COLO829 (cell line): ENCODE measurements around the gene AKAP6.

ENCODE experiments used
- DNase-seq: peaks from one replicate; pipeline ENCODE4 v3.0.0; 2012; ENCODE audit warnings: low spot score

The AKAP6 gene

DNA sequence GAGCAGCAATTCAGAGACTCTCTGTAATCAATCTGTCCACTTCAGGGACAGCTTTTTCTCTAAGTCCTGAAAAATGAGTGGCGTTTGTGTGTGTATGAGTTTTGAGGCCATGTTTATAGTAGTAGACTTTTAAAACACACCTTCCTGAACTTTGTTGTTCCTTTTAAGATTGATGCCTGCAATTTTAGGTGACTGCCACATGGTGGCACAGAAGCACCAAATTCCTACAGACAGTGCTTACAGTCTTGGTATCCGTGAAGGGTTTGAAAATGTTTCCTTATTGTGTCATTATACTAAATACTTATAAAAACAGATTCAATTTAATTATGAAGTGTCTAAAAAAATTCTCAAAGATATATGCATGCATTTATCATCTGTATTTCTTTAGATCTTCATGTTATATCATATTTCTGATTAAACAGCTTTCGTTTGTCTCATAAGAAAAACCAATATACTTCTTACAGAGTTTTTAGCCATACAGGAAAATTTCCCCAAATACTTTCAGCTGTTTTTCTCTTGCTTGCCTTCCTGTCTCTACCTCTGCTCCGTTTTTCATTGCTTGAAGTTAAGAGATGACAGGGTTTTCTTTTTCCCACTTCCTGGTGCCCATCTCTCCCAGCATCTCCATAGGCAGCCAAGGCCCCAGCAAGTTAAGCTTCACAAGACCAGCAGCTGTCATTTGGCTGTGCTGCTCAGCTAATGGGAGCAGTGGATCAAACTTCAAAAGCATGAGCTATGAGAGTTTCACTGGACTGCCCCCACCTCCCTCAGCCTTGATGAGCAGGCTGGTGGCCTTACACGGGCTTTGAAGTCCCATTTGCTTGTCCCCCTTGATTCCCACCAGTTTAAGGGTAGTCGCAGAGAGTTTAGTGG, 259.6 kb downstream of the AKAP6 start:
- DNase-seq, result no peak

DNA sequence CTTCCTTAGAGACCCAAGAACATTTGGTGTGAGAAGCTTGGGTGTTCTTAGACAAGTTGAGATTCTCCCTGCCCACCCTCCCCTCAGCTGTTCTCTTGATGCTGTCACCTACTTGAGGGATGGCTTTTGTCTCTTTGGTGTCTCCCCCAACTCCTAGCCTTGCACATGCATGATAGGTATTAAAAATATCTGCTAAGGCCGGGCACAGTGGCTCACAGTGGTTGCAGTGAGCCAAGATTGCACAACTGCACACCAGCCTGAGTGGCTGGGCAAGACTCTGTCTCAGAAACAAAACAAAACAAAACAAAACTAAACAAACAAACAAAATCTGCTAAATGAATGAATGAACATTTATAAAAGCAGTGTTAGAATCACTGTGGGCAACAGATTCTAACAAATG, 261.1 kb downstream of the AKAP6 start:
- no peak for DNase-seq

- no peak for DNase-seq
Measured at GRCh38 chr14:32593290-32593942, 264.3 kb downstream of the AKAP6 start.

DNA sequence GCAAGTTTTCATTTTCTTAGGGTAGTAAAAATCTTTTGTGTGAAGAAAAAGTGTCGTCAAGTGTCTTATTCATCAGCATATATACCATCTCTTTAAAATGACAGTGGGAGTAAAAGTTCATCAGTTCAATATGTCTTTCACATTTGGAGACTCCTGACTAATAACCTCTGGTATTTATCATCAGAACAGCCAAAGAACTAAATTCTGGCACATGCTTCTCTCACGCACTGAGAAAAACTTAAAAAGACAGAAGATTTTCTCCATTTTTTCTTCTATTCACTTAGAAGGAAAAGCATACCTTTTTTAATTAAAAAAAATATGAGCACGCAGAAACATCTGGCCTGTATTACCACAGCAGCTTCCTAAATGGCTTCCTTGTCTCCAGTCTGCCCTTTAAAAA, 265.7 kb downstream of the AKAP6 start:
- peak; percentile 71 for DNase-seq

DNA sequence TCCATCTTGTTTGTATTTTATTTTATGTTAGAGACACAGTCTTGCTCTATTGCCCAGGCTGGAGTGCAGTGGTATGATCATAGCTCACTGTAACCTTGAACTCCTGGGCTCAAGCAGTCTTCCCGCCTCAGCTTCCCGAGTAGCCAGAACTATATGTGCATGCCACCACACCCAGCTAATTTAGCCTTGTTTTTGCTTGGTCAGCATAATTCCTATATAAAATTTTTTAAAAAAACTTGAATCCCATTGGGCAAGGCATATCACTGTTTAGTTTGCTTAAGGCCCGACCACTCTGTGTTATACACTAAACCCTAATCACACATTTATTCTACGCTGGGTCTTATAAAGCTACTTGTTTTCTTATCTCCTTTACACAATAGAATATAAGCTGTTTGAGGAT, 266.4 kb downstream of the AKAP6 start:
- DNase-seq, result no peak

- DNase-seq, result no peak
Measured at GRCh38 chr14:32596390-32596789, 267.3 kb downstream of the AKAP6 start.

GRCh38 chr14:32597771-32598170, 268.7 kb downstream of the AKAP6 start:
- no peak for DNase-seq

- no peak for DNase-seq
Measured at GRCh38 chr14:32601069-32601468, 272.0 kb downstream of the AKAP6 start.

- DNase-seq, result no peak
Measured at GRCh38 chr14:32601906-32602305, 272.8 kb downstream of the AKAP6 start.

DNA sequence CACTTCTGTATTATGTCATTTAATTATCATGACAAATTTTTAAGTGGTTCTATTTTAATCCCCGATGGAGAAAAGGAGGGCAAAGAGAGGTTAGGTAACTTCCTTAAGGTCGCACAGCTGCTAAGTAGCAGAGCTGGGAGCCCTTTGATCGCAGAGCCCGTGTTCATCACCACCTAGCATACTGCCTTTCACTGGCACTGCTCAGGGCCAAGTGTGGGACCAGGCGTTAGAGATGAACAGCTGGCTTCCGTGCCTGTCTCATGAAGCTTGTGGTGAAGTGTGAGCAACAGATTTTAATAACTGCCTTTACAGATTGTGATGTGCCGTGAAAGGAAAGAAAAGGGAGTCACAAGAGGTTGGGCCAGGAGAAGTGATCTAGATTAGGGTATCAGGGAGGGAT, 273.6 kb downstream of the AKAP6 start:
- no peak for DNase-seq

DNA sequence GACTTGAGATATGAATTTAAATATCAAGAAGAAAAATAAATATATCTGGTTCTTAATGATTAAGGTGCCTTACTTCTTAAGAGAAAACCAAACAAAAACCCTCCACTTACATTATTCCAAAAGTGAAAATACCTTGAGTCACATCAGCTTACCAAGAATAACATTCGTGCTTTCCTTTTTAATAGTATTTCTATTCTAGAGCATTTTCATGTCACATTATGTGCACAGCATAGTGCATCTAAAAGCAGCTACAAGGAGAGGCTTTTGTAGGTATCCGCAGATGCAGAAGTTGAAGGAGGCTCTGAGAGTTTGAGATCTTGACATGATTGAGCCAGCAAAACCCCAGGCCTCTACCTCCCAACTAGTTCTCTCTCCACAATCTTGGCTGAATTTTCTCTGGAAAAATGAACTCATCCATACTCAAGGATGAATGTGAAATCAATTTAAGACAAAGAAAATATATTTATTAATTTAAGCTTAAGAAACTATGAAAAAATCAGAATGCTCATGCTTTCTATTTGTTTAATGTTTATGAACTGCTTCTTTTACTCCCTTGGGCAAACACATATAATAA, 275.0 kb downstream of the AKAP6 start:
- DNase-seq, result no peak

DNA sequence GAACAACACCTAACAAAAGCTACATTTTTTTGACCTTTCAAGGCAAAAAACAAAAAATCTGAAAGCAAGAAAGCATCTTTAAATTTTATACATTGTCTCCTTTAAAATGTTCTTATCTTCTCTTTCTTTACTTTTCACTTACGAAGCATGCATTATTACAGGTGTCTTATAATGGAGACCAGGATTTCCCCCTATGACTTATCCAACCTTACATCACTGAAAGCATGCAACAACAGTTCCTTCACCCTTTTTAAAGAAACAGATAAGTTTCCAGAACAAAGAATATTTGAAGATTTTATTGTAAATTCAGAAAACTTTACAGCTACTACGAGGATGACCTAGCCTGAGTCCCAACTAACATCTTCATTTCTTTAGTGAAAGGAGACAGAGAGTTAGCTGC, 277.2 kb downstream of the AKAP6 start:
- no peak for DNase-seq

- DNase-seq, result no peak
Measured at GRCh38 chr14:32607399-32607798, 278.3 kb downstream of the AKAP6 start.

DNA sequence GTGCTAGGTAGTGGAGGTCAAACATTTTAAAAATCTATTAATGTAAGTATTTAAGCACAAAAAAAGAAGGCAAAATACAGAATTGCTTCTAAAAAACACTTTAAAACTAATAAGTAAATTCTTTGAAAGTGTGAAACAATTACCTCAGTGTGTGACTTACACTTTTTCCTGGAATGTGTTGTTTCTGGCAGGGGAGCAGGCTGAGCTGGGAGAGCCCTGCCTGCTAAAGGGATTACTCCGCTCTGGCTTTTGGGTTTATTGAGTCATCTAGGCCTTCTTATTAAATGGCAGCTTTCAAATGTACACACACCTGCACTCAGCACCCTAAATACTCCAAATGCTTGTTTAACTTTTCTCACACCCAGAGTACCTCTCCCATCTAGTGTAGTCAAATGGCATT, 279.8 kb downstream of the AKAP6 start:
- no peak for DNase-seq

GRCh38 chr14:32609388-32609787, 280.3 kb downstream of the AKAP6 start:
- DNase-seq, result no peak

DNA sequence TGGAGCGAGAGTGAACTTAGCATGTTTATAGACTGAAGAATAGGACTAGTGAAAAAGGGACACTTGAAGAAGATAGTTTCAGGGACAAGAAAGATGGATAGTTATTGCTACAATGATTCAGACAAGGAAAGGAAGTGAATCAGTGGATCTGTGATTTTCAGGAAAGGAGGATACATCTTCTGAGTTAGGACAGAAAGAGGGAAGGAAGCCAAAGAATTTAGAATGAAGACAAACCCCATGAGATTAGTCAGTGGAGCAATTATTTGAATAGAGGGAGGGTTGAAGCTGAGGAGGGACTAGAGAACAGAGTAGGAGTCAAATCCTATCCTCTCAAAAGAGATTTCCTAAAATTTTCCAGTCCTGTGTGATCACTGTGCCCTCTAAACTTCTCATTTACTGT, 282.7 kb downstream of the AKAP6 start:
- peak; percentile 48 for DNase-seq

- no peak for DNase-seq
Measured at GRCh38 chr14:32618991-32619390, 289.9 kb downstream of the AKAP6 start.

- no peak for DNase-seq
Measured at GRCh38 chr14:32620303-32620702, 291.2 kb downstream of the AKAP6 start.

- no peak for DNase-seq
Measured at GRCh38 chr14:32620724-32621123, 291.6 kb downstream of the AKAP6 start.

GRCh38 chr14:32621585-32621984, 292.5 kb downstream of the AKAP6 start:
- DNase-seq, result no peak

DNA sequence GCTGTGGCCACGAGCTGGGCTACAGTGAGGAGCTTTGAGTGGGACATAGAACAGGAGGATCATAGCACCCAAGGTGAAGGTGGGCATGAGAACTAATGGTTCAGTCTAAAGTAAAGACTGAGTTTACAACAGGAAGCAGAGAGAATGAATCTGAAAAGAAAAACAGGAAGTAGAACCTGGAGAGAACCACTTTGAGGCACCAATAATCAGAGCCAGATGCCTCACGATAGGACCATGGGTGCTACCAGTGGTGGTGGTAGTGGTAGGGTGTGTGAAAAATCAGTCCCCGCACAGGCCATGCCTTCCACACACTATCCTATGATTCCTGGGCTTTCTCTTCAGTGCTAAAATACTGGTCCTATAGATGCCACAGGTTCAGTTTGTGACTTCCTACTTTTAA, 293.6 kb downstream of the AKAP6 start:
- DNase-seq, result no peak

GRCh38 chr14:32623300-32624093, 294.4 kb downstream of the AKAP6 start:
- DNase-seq, result peak; percentile 23
